Neural crest cell (in vitro differentiated cells): Measurements from ENCODE around the gene SPATS2L. TPM values are rescaled to one million over a fixed set of nuclear protein-coding genes. Genes with fewer than 3 reads are reported as not detected.

Experiments used
- DNase-seq: peaks from one replicate; pipeline ENCODE4 v3.0.0; 2021; ENCODE audit warnings: low read depth, mixed read lengths, low spot score
- H3K27ac Mint-ChIP-seq: one replicate; pipeline ENCODE4 v1.8.0; 2021; ENCODE audit warnings: mild to moderate bottlenecking, mixed read lengths; ENCODE audit not compliant: unreplicated experiment
- H3K27me3 Mint-ChIP-seq: 2 replicates; pipeline ENCODE4 v1.8.0; 2021; ENCODE audit warnings: low read depth, mild to moderate bottlenecking, mixed read lengths
- H3K36me3 Mint-ChIP-seq: 2 replicates; pipeline ENCODE4 v1.8.0; 2021; ENCODE audit warnings: low read depth, mild to moderate bottlenecking, mixed read lengths
- H3K4me1 Mint-ChIP-seq: 2 replicates; pipeline ENCODE4 v1.8.0; 2021; ENCODE audit warnings: mixed read lengths
- H3K4me3 Mint-ChIP-seq: one replicate; pipeline ENCODE4 v1.8.0; 2021; ENCODE audit warnings: mild to moderate bottlenecking, mixed read lengths
- H3K9me3 Mint-ChIP-seq: 2 replicates; pipeline ENCODE4 v1.8.0; 2021; ENCODE audit warnings: mixed read lengths
- total RNA-seq: library from RNA; stranded (reverse); gene quantifications from 2 replicates; pipeline ENCODE4 v1.2.1, GENCODE V29; 2021
- TF ChIP-seq, protein P1 (sequence below): fragments of 200-600 bp; sonication (generic); conservative IDR thresholded peaks from 2 replicates; pipeline ENCODE4 v1.5.0; 2021; ENCODE audit warnings: antibody characterized with exemption, mild to moderate bottlenecking

The SPATS2L gene
- total RNA-seq, 1 donor from 2014 or later, result 24.9 TPM

GRCh38 chr2:200396781-200397242 lies 90.3 kb downstream of the SPATS2L start:
- H3K4me3 Mint-ChIP-seq, result peak overlapping the region; percentile 31

DNA sequence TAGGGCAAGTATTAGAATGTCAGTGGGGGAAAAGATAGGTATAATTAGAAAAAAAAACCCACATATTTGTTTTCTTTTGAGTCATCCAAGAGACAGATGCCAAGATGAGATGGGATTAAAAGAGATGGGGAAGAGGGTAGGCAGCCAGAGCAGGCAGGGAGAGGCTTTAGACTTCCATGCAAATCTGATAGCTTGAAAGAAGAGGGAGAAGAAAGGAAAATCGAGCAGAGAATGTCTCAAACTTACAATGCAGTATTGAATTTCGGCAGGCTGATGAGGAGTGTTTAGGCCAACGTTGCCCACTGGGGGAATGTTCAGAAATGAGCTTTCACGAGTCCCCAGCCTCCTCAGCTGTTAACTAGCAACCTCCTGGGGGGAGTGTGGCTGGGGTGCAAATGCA lies 91.3 kb downstream of the SPATS2L start:
- Mint-ChIP-seq H3K9me3 (peaks cover 2% of the 10 kb centered on the region), H3K27ac (peak overlapping the region; percentile 48)

More at GRCh38 chr2:200396781-200397242, 90.3 kb downstream of the SPATS2L start:
- H3K27ac Mint-ChIP-seq, result no peak overlapping the region
- DNase-seq, result no peak
- peaks cover 1% of the 10 kb centered on the region for H3K27me3 Mint-ChIP-seq
- TF ChIP-seq, protein P1, sequence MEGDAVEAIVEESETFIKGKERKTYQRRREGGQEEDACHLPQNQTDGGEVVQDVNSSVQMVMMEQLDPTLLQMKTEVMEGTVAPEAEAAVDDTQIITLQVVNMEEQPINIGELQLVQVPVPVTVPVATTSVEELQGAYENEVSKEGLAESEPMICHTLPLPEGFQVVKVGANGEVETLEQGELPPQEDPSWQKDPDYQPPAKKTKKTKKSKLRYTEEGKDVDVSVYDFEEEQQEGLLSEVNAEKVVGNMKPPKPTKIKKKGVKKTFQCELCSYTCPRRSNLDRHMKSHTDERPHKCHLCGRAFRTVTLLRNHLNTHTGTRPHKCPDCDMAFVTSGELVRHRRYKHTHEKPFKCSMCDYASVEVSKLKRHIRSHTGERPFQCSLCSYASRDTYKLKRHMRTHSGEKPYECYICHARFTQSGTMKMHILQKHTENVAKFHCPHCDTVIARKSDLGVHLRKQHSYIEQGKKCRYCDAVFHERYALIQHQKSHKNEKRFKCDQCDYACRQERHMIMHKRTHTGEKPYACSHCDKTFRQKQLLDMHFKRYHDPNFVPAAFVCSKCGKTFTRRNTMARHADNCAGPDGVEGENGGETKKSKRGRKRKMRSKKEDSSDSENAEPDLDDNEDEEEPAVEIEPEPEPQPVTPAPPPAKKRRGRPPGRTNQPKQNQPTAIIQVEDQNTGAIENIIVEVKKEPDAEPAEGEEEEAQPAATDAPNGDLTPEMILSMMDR, result no peak
- peaks cover 4% of the 10 kb centered on the region for H3K36me3 Mint-ChIP-seq
- H3K4me1 Mint-ChIP-seq, result peaks cover 20% of the 10 kb centered on the region
- H3K9me3 Mint-ChIP-seq, result peaks cover 2% of the 10 kb centered on the region

GRCh38 chr2:200399046-200399445 lies 92.6 kb downstream of the SPATS2L start:
- Mint-ChIP-seq H3K4me3 (no peak overlapping the region), H3K4me1 (peaks cover 20% of the 10 kb centered on the region), H3K27ac (no peak overlapping the region), H3K36me3 (peaks cover 5% of the 10 kb centered on the region), H3K27me3 (peaks cover 23% of the 10 kb centered on the region), H3K9me3 (peaks cover 2% of the 10 kb centered on the region)
- TF ChIP-seq, protein P1, result no peak
- no peak for DNase-seq

More for the DNA sequence above, 91.3 kb downstream of the SPATS2L start:
- TF ChIP-seq, protein P1, result no peak
- Mint-ChIP-seq H3K4me1 (peaks cover 20% of the 10 kb centered on the region), H3K36me3 (peaks cover 4% of the 10 kb centered on the region), H3K4me3 (no peak overlapping the region), H3K27me3 (peaks cover 11% of the 10 kb centered on the region)
- DNase-seq, result no peak

- peaks cover 27% of the 10 kb centered on the region for H3K27me3 Mint-ChIP-seq
- H3K36me3 Mint-ChIP-seq, result peaks cover 2% of the 10 kb centered on the region
- peaks cover 20% of the 10 kb centered on the region for H3K4me1 Mint-ChIP-seq
- TF ChIP-seq, protein P1, result no peak
- no peak overlapping the region for H3K4me3 Mint-ChIP-seq
- no peak overlapping the region for H3K27ac Mint-ChIP-seq
- DNase-seq, result no peak
- H3K9me3 Mint-ChIP-seq, result no peaks in the 10 kb centered on the region
Observed at GRCh38 chr2:200399636-200400035, 93.1 kb downstream of the SPATS2L start.

- Mint-ChIP-seq H3K27me3 (peaks cover 41% of the 10 kb centered on the region), H3K27ac (no peak overlapping the region), H3K4me3 (no peak overlapping the region), H3K9me3 (no peaks in the 10 kb centered on the region), H3K36me3 (peaks cover 2% of the 10 kb centered on the region), H3K4me1 (peaks cover 32% of the 10 kb centered on the region)
- TF ChIP-seq, protein P1, result no peak
- no peak for DNase-seq
Observed at GRCh38 chr2:200403814-200404213, 97.3 kb downstream of the SPATS2L start.

DNA sequence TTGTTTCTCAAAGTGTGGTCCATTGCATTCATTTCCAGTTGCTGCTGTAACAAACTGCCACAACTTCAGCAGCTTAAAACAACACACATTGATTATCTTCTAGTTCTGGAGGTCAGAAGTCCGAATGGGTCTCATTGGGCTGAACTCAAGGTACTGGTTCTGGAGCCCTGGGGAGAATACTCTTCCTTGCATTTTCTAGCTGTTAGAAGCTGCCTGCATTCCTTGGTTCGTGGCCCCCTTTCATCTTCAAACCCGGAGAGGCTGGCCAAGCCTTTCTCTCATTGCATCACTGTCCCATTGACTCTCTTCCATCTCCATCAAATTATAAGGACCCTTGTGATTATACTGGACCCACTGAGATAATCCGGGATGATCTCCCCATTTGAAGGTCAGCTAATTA lies 98.1 kb downstream of the SPATS2L start:
- no peaks in the 10 kb centered on the region for H3K9me3 Mint-ChIP-seq
- no peak for DNase-seq
- H3K4me1 Mint-ChIP-seq, result peaks cover 32% of the 10 kb centered on the region
- H3K4me3 Mint-ChIP-seq, result no peak overlapping the region
- H3K27ac Mint-ChIP-seq, result no peak overlapping the region
- TF ChIP-seq, protein P1, result no peak
- H3K27me3 Mint-ChIP-seq, result peaks cover 41% of the 10 kb centered on the region
- H3K36me3 Mint-ChIP-seq, result peaks cover 2% of the 10 kb centered on the region
